H9 (cell line): ENCODE results near the gene MOGAT2. TPM values are rescaled to one million over a fixed set of nuclear protein-coding genes. Genes with fewer than 3 reads are reported as not detected.

Experiments
- DNase-seq: peaks from one replicate; pipeline ENCODE4 v3.0.0-alpha.2; 2017
- H2AFZ ChIP-seq: one replicate; pipeline ENCODE4 v1.6.1; 2013; ENCODE audit warnings: mild to moderate bottlenecking, low read length, control low read depth, moderate library complexity
- H2AK5ac ChIP-seq: 2 replicates; pipeline ENCODE4 v1.6.1; 2013; ENCODE audit warnings: low read length, control low read depth, mixed read lengths; ENCODE audit not compliant: insufficient read length
- H2BK120ac ChIP-seq: one replicate; pipeline ENCODE4 v1.6.1; 2013; ENCODE audit warnings: low read depth, mild to moderate bottlenecking, low read length, control low read depth, inconsistent platforms; ENCODE audit not compliant: poor library complexity, severe bottlenecking
- H2BK12ac ChIP-seq: 2 replicates; pipeline ENCODE4 v1.6.1; 2013; ENCODE audit warnings: low read length, control low read depth, mixed read lengths, low read depth; ENCODE audit not compliant: insufficient read length
- H2BK15ac ChIP-seq: 2 replicates; pipeline ENCODE4 v1.6.1; 2013; ENCODE audit warnings: low read depth, low read length, control low read depth
- H2BK20ac ChIP-seq: one replicate; pipeline ENCODE4 v1.6.1; 2013; ENCODE audit warnings: low read depth, mild to moderate bottlenecking, low read length, control low read depth, inconsistent platforms; ENCODE audit not compliant: poor library complexity, severe bottlenecking
- H2BK5ac ChIP-seq: 2 replicates; pipeline ENCODE4 v1.6.1; 2013; ENCODE audit warnings: low read length, control low read depth, mixed read lengths; ENCODE audit not compliant: insufficient read length
- H3K14ac ChIP-seq: 2 replicates; pipeline ENCODE4 v1.6.1; 2013; ENCODE audit warnings: low read length, control low read depth; ENCODE audit not compliant: insufficient read depth
- H3K18ac ChIP-seq: 2 replicates; pipeline ENCODE4 v1.6.1; 2013; ENCODE audit warnings: low read depth, mild to moderate bottlenecking, mixed read lengths, low read length, control low read depth; ENCODE audit not compliant: insufficient read length
- H3K23ac ChIP-seq: 2 replicates; pipeline ENCODE4 v1.6.1; 2013; ENCODE audit warnings: low read length, control low read depth, mixed read lengths, low read depth; ENCODE audit not compliant: insufficient read length
- H3K23me2 ChIP-seq: 2 replicates; pipeline ENCODE4 v1.6.1; 2013; ENCODE audit warnings: low read depth, mild to moderate bottlenecking, mixed read lengths, low read length, control low read depth; ENCODE audit not compliant: insufficient read length, poor library complexity, severe bottlenecking
- H3K27ac ChIP-seq: 2 replicates; pipeline ENCODE4 v1.5.1; 2013; ENCODE audit warnings: low read length, control low read depth, mixed read lengths, low read depth; ENCODE audit not compliant: insufficient read length
- H3K27me3 ChIP-seq: 2 replicates; pipeline ENCODE4 v1.6.1; 2013; ENCODE audit warnings: low read length, control low read depth, inconsistent platforms; ENCODE audit not compliant: insufficient read depth
- H3K4ac ChIP-seq: 2 replicates; pipeline ENCODE4 v1.6.1; 2013; ENCODE audit warnings: low read depth, mild to moderate bottlenecking, control low read depth, inconsistent platforms, low read length, moderate library complexity
- H3K4me1 ChIP-seq: 2 replicates; pipeline ENCODE4 v1.6.1; 2013; ENCODE audit warnings: low read length, control low read depth, inconsistent platforms; ENCODE audit not compliant: insufficient read depth
- H3K4me2 ChIP-seq: 2 replicates; pipeline ENCODE4 v1.6.1; 2013; ENCODE audit warnings: low read length, control low read depth, mixed read lengths; ENCODE audit not compliant: insufficient read length, insufficient read depth
- H3K56ac ChIP-seq: 2 replicates; pipeline ENCODE4 v1.6.1; 2013; ENCODE audit warnings: low read depth, mild to moderate bottlenecking, mixed read lengths, low read length, control low read depth; ENCODE audit not compliant: insufficient read length
- H3K79me1 ChIP-seq: 2 replicates; pipeline ENCODE4 v1.6.1; 2013; ENCODE audit warnings: low read depth, mild to moderate bottlenecking, moderate library complexity, low read length, control low read depth, inconsistent platforms; ENCODE audit not compliant: insufficient read depth, poor library complexity, severe bottlenecking
- H3K79me2 ChIP-seq: 2 replicates; pipeline ENCODE4 v1.6.1; 2013; ENCODE audit warnings: low read length, control low read depth, inconsistent platforms; ENCODE audit not compliant: insufficient read depth
- H3K9ac ChIP-seq: 2 replicates; pipeline ENCODE4 v1.6.1; 2013; ENCODE audit warnings: low read length, control low read depth, mixed read lengths; ENCODE audit not compliant: insufficient read length; ENCODE audit errors: extremely low read depth
- H3K9me3 ChIP-seq: one replicate; pipeline ENCODE4 v1.6.1; 2013; ENCODE audit warnings: low read depth, low read length, inconsistent platforms; ENCODE audit not compliant: control insufficient read depth
- H3T11ph ChIP-seq: one replicate; pipeline ENCODE4 v1.6.1; 2013; ENCODE audit warnings: mild to moderate bottlenecking, low read length, control low read depth, inconsistent platforms
- H4K20me1 ChIP-seq: one replicate; pipeline ENCODE4 v1.6.1; 2013; ENCODE audit not compliant: control insufficient read depth, insufficient read length, insufficient read depth
- H4K5ac ChIP-seq: 2 replicates; pipeline ENCODE4 v1.6.1; 2013; ENCODE audit warnings: low read depth, mild to moderate bottlenecking, mixed read lengths, low read length, control low read depth; ENCODE audit not compliant: insufficient read length
- H4K8ac ChIP-seq: replicated peaks from 2 replicates; pipeline ENCODE4 v1.6.1; 2013; ENCODE audit warnings: low read length, control low read depth, mixed read lengths, low read depth; ENCODE audit not compliant: insufficient read length
- H4K91ac ChIP-seq: 2 replicates; pipeline ENCODE4 v1.6.1; 2013; ENCODE audit warnings: low read depth, mild to moderate bottlenecking, moderate library complexity, mixed read lengths, low read length, control low read depth; ENCODE audit not compliant: insufficient read length
- H3K27ac Mint-ChIP-seq, 3 experiments: 2 replicates in 2 of 3; 3 replicates in 1 of 3; pipeline ENCODE4 v1.8.0; 2020 to 2021; ENCODE audit warnings: mixed read lengths in 3 of 3, mild to moderate bottlenecking in 1 of 3, moderate library complexity in 1 of 3
- H3K27me3 Mint-ChIP-seq: 2 replicates; pipeline ENCODE4 v1.8.0; 2021; ENCODE audit warnings: low read depth, mild to moderate bottlenecking, moderate library complexity, mixed read lengths
- H3K36me3 Mint-ChIP-seq, 3 experiments: 2 replicates in 2 of 3; 3 replicates in 1 of 3; pipeline ENCODE4 v1.8.0; 2020 to 2021; ENCODE audit warnings: low read depth in 3 of 3, mixed read lengths in 3 of 3; ENCODE audit not compliant: insufficient read depth in 1 of 3
- H3K4me1 Mint-ChIP-seq, 2 experiments: 2 replicates each; pipeline ENCODE4 v1.8.0; 2020; ENCODE audit warnings: mixed read lengths in 2 of 2
- H3K4me3 Mint-ChIP-seq, 2 experiments: 2 replicates in 1 of 2; 3 replicates in 1 of 2; pipeline ENCODE4 v1.8.0; 2020 to 2021; ENCODE audit warnings: mild to moderate bottlenecking in 2 of 2, mixed read lengths in 2 of 2, moderate library complexity in 1 of 2
- H3K9me3 Mint-ChIP-seq, 2 experiments: 2 replicates in 1 of 2; 3 replicates in 1 of 2; pipeline ENCODE4 v1.8.0; 2020; ENCODE audit warnings: mild to moderate bottlenecking in 2 of 2, mixed read lengths in 2 of 2, moderate library complexity in 1 of 2
- WGBS: extraction: QIAGEN DNeasy Blood & Tissue Kit; methylation state at CpG from one replicate; pipeline ENCODE4 v1.1.7; 2013; ENCODE audit warnings: missing lambda C conversion rate, low lambda C conversion rate, mixed read lengths; ENCODE audit not compliant: insufficient read length; ENCODE audit errors: extremely low coverage; 5-methylcytosine and 5-hydroxymethylcytosine counted together
- total RNA-seq: library from RNA; stranded (reverse); gene quantifications from 2 replicates; pipeline ENCODE4 v1.2.1, GENCODE V29; 2021
- TF ChIP-seq, protein P1 (sequence below): fragments of 200-600 bp; sonication (generic); conservative IDR thresholded peaks from 3 replicates; pipeline ENCODE4 v1.8.0; 2021; ENCODE audit warnings: antibody characterized with exemption, mild to moderate bottlenecking

MOGAT2 gene
- total RNA-seq, 1 experiment from 2014 or later, result not detected

DNA sequence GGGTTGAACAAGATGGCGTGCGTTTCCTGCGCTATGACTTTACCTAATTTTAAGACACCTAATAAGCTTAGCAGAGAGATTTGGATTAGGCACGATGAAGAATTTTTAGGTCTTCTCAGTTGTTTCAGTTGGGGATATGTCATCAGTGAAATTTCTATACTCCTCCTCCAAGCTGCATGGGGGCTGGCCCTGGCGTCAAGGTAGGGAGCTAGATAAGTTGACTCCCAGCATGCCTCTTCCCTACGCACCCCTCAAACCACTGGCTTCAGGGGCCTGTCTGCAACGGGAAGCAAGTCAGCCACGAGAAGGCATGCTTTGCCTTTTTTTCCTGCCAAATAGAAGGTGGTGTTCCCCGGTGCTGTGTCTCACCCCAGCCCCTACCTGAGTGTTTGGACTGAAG is 64.2 kb downstream of the MOGAT2 start:
- H3K9ac ChIP-seq, result no peak overlapping the region
- TF ChIP-seq, protein P1, sequence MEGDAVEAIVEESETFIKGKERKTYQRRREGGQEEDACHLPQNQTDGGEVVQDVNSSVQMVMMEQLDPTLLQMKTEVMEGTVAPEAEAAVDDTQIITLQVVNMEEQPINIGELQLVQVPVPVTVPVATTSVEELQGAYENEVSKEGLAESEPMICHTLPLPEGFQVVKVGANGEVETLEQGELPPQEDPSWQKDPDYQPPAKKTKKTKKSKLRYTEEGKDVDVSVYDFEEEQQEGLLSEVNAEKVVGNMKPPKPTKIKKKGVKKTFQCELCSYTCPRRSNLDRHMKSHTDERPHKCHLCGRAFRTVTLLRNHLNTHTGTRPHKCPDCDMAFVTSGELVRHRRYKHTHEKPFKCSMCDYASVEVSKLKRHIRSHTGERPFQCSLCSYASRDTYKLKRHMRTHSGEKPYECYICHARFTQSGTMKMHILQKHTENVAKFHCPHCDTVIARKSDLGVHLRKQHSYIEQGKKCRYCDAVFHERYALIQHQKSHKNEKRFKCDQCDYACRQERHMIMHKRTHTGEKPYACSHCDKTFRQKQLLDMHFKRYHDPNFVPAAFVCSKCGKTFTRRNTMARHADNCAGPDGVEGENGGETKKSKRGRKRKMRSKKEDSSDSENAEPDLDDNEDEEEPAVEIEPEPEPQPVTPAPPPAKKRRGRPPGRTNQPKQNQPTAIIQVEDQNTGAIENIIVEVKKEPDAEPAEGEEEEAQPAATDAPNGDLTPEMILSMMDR, result no peak
- H3K4me2 ChIP-seq, result no peak overlapping the region
- Mint-ChIP-seq H3K4me3 (no peak overlapping the region), H3K27me3 (peaks cover 8% of the 10 kb centered on the region), H3K27ac (no peak overlapping the region), H3K4me1 (peaks cover 0 to 4% of the 10 kb centered on the region in 2 experiments; a peak in 1 of 4 replicates), H3K9me3 (no peaks in the 10 kb centered on the region; a peak in 1 of 5 replicates), H3K36me3 (no peaks in the 10 kb centered on the region; a peak in 1 of 7 replicates)
- H2BK120ac ChIP-seq, result no peak overlapping the region
- H3K4ac ChIP-seq, result no peak overlapping the region
- DNase-seq, result no peak
- no peaks in the 10 kb centered on the region for H3K27me3 ChIP-seq
- H2BK5ac ChIP-seq, result no peak overlapping the region
- no peaks in the 10 kb centered on the region for H3K79me2 ChIP-seq
- WGBS, result no CpG with 5 or more reads among the region's 9 CpGs
- H4K5ac ChIP-seq, result no peak overlapping the region
- H2AFZ ChIP-seq, result no peak overlapping the region
- no peak overlapping the region for H3K18ac ChIP-seq
- H3K79me1 ChIP-seq, result no peaks in the 10 kb centered on the region
- no peak overlapping the region for H2BK20ac ChIP-seq
- H4K20me1 ChIP-seq, result no peaks in the 10 kb centered on the region
- no peak overlapping the region for H2AK5ac ChIP-seq
- no peak overlapping the region for H2BK12ac ChIP-seq
- no peak overlapping the region for H3K14ac ChIP-seq
- no peaks in the 10 kb centered on the region for H3K23me2 ChIP-seq
- H4K8ac ChIP-seq, result no peak overlapping the region
- no peak overlapping the region for H3K27ac ChIP-seq
- no peaks in the 10 kb centered on the region for H3K9me3 ChIP-seq
- no peak overlapping the region for H3K56ac ChIP-seq
- no peak overlapping the region for H3K23ac ChIP-seq
- H4K91ac ChIP-seq, result no peak overlapping the region
- no peaks in the 10 kb centered on the region for H3K4me1 ChIP-seq
- no peak overlapping the region for H3T11ph ChIP-seq
- H2BK15ac ChIP-seq, result no peak overlapping the region

Other genes with a start within 250 kb of the MOGAT2 start
- 6.9 and 7.8 TPM in 2 replicates for gene GDPD5, start 191.9 kb upstream of the MOGAT2 start, total RNA-seq
- gene SERPINH1, start 155.6 kb upstream of the MOGAT2 start, total RNA-seq, result 253 and 263 TPM in 2 replicates
- 0.48 and 0.77 TPM in 2 replicates for gene MAP6, start 48.8 kb upstream of the MOGAT2 start, total RNA-seq
- 2.6 and 2.8 TPM in 2 replicates for gene DGAT2, start 50.9 kb downstream of the MOGAT2 start, total RNA-seq
- 15.0 and 18.5 TPM in 2 replicates for gene UVRAG, start 97.4 kb downstream of the MOGAT2 start, total RNA-seq